ENCODE results near the gene EFNB1.

The EFNB1 gene

GRCh38 chrX:68846536-68846935 is 17.7 kb downstream of the EFNB1 start:
- no peak for TF ChIP-seq CTCF (conservative IDR thresholded peaks at IDR 0.05; ENCODE audit: low read depth, low read length)
- H3K4me3 ChIP-seq (ENCODE audit: low read length) = no peak overlapping the region
- DNase-seq (ENCODE audit: low read depth) = no peak

DNA sequence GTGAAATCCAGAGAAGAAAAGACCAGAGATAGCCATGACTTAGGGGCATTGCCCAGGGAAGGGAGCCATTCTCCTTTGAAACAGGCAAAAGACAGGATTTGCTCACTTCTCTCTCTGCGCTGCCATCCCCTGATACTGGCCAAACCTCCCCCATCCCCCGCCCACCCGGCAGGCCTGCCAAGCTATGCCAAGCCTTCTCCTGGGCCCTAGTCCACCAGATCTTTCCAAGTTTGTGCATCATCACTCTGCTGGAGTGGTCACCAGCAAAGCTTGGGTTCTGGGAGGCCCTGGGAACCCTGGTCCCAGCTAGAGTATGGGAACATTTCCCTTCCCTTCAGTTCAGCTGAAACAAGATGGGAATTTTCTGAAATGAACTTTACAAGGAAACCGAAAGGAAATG is 18.4 kb downstream of the EFNB1 start:
- DNase-seq (ENCODE audit: low read depth) = no peak
- TF ChIP-seq CTCF (conservative IDR thresholded peaks at IDR 0.05; ENCODE audit: low read depth, low read length) = no peak
- no peak overlapping the region for H3K4me3 ChIP-seq (ENCODE audit: low read length)

DNA sequence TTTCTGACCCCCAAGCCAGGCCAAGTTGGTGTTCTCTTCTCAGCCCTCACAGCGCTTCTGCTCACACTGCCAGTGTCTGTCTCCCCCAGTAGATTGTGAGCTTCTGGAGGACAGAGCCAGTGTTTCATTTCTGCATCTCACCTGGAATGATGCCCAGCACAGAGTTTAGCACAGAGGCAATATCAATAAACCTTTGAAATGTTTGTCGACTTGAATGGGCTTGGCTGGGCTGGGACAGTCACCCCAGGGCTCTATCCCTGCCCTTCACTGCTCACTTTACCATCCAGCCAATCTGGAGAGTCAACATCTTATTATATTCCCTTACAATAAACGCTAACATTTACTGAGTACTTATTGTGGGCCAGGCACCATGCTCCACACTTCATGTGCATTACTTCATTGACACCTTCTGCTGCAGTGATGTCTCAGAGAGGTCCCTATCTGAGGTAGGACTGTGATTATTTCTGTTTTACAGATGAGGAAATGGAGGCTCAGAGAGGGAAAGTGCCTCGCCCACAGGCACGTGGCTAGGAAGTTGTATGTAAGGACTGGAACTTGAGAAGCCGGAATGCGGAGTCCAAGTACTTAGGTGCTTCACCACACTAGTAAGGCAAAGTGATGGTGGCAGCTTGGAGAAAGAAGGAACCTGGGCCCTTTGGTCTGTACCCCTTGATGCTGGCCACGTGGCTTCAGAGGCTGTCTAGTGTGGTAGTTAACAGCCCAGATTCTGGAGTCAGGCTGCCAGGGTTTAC is 19.5 kb downstream of the EFNB1 start:
- no peak for DNase-seq (ENCODE audit: low read depth)
- TF ChIP-seq CTCF (conservative IDR thresholded peaks at IDR 0.05; ENCODE audit: low read depth, low read length) = no peak
- H3K4me3 ChIP-seq (ENCODE audit: low read length) = no peak overlapping the region

DNA sequence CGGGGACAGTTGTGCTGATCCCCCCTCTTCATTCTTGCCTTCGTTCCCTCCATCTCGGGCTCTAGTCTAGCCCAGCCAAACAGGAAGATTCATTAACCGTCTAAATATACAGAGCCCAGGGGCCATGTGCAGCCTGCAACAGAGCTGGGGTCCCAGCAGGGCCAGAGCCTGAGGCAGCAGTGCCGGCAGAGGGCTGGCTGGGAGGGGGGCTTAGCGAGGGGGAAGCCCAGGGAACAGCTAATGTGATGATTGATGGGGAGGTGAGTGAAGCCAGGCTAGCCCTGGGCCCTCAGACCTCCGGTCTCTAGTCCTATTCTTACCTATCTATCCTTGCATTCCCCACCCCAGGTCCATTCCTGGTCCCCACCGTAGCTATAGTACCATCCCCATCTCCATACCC is 22.3 kb downstream of the EFNB1 start:
- TF ChIP-seq CTCF (conservative IDR thresholded peaks at IDR 0.05; ENCODE audit: low read depth, low read length) = no peak
- H3K4me3 ChIP-seq (ENCODE audit: low read length) = no peak overlapping the region
- DNase-seq (ENCODE audit: low read depth) = no peak

- no peak for TF ChIP-seq CTCF (conservative IDR thresholded peaks at IDR 0.05; ENCODE audit: low read depth, low read length)
- H3K4me3 ChIP-seq (ENCODE audit: low read length) = no peak overlapping the region
- no peak for DNase-seq (ENCODE audit: low read depth)
Measured at GRCh38 chrX:68852046-68852445, 23.2 kb downstream of the EFNB1 start.

DNA sequence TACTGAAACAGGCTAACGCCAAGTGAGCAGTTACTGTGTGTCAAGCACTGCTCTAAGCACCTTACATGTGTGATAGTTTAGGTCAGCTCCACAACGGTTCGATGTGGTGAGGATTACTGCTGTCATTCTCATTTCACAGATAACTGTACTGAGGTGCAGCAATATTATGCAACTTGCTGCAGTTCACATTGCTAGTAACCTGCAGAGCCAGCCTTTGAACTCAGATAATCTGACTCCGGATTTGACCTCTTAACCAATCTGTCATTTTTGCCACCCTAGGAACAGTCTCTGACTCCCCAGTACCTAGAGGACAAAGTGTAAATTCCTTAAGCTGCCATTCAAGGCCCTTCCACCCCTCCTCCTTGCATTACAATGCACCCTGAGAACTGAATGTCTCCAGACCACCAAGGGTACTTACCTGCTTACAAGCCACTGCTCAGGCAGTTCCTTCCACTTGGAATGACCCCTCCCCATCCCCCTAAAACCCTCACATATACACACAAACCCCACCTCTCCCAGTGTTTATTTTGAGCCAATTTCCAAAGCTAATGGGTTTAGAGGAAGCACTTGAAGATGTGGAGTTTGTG is 24.9 kb downstream of the EFNB1 start:
- no peak for DNase-seq (ENCODE audit: low read depth)
- H3K4me3 ChIP-seq (ENCODE audit: low read length) = no peak overlapping the region
- TF ChIP-seq CTCF (conservative IDR thresholded peaks at IDR 0.05; ENCODE audit: low read depth, low read length) = no peak

- DNase-seq (ENCODE audit: low read depth) = no peak
- H3K4me3 ChIP-seq (ENCODE audit: low read length) = no peak overlapping the region
- no peak for TF ChIP-seq CTCF (conservative IDR thresholded peaks at IDR 0.05; ENCODE audit: low read depth, low read length)
Measured at GRCh38 chrX:68865300-68865699, 36.5 kb downstream of the EFNB1 start.

Data from retinal pigment epithelial cell (primary cell).